ENCODE results near the gene NOL3. TPM values are rescaled to one million over a fixed set of nuclear protein-coding genes. Genes with fewer than 3 reads are reported as not detected.

NOL3 gene
- total RNA-seq, 1 experiment from 2014 or later: 5.6 TPM

GRCh38 chr16:67196881-67197280 lies 26.5 kb downstream of the NOL3 start:
- H3K56ac ChIP-seq (ENCODE audit: insufficient read length, low read depth, low read length): no peak overlapping the region
- no peak overlapping the region for H3K23ac ChIP-seq (ENCODE audit: insufficient read length, low read depth, low read length)
- no peaks in the 10 kb centered on the region for H3K9me3 ChIP-seq (ENCODE audit: control insufficient read depth, low read depth, low read length)
- whole genome bisulfite sequencing (ENCODE audit: extremely low coverage, insufficient read length, low lambda C conversion rate): no CpG with 5 or more reads among the region's 1 CpG
- no peaks in the 10 kb centered on the region for H3K27me3 ChIP-seq (ENCODE audit: insufficient read depth, low read length)
- H3K4me1 Mint-ChIP-seq: peaks cover 16 to 28% of the 10 kb centered on the region in 2 experiments
- DNase-seq: no peak
- H4K91ac ChIP-seq (ENCODE audit: insufficient read length, low read depth, low read length): no peak overlapping the region
- peaks cover 8% of the 10 kb centered on the region for H3K23me2 ChIP-seq (ENCODE audit: insufficient read length, low read depth, low read length, poor library complexity, severe bottlenecking)
- H2BK12ac ChIP-seq (ENCODE audit: insufficient read length, low read depth, low read length): no peak overlapping the region
- H4K5ac ChIP-seq (ENCODE audit: insufficient read length, low read depth, low read length): no peak overlapping the region
- H3K9me3 Mint-ChIP-seq: no peaks in the 10 kb centered on the region
- no peak overlapping the region for H2AFZ ChIP-seq (ENCODE audit: low read length)
- H3K4me3 Mint-ChIP-seq: no peak overlapping the region; a peak in 2 of 5 replicates
- no peak overlapping the region for H2BK15ac ChIP-seq (ENCODE audit: low read depth, low read length)
- H3K9ac ChIP-seq (ENCODE audit: extremely low read depth, insufficient read length, low read length): no peak overlapping the region
- H3K79me2 ChIP-seq (ENCODE audit: insufficient read depth, low read length): peaks cover 13% of the 10 kb centered on the region; the same call in 1 of the 2 replicates
- no peak overlapping the region for H4K8ac ChIP-seq (replicated peaks; ENCODE audit: insufficient read length, low read depth, low read length)
- H4K20me1 ChIP-seq (ENCODE audit: control insufficient read depth, insufficient read depth, insufficient read length): no peaks in the 10 kb centered on the region
- H2AK5ac ChIP-seq (ENCODE audit: insufficient read length, low read length): no peak overlapping the region
- H3K79me1 ChIP-seq (ENCODE audit: insufficient read depth, low read depth, low read length, poor library complexity, severe bottlenecking): peaks cover 13% of the 10 kb centered on the region
- H3K4me2 ChIP-seq (ENCODE audit: insufficient read depth, insufficient read length, low read length): no peak overlapping the region
- peaks cover 40 to 73% (median 58%) of the 10 kb centered on the region in 3 experiments for H3K36me3 Mint-ChIP-seq (ENCODE audit: insufficient read depth in 1 of 3, low read depth in 3 of 3)
- H3K27ac Mint-ChIP-seq: no peak overlapping the region
- no peak overlapping the region for H2BK5ac ChIP-seq (ENCODE audit: insufficient read length, low read length)
- no peak overlapping the region for H3K4ac ChIP-seq (ENCODE audit: low read depth, low read length)
- no peak overlapping the region for H3K18ac ChIP-seq (ENCODE audit: insufficient read length, low read depth, low read length)
- no peak for TF ChIP-seq CTCF (conservative IDR thresholded peaks at IDR 0.05)
- no peak overlapping the region for H3K27ac ChIP-seq (ENCODE audit: insufficient read length, low read depth, low read length)
- no peaks in the 10 kb centered on the region for H3K4me1 ChIP-seq (ENCODE audit: insufficient read depth, low read length)
- no peak overlapping the region for H3K14ac ChIP-seq (ENCODE audit: insufficient read depth, low read length)
- H3T11ph ChIP-seq (ENCODE audit: low read length): no peak overlapping the region
- H3K27me3 Mint-ChIP-seq (ENCODE audit: low read depth): 0 out of 2 replicates have a peak, but pooled peaks cover 2% of the 10 kb centered on the region
- H2BK120ac ChIP-seq (ENCODE audit: low read depth, low read length, poor library complexity, severe bottlenecking): no peak overlapping the region
- no peak overlapping the region for H2BK20ac ChIP-seq (ENCODE audit: low read depth, low read length, poor library complexity, severe bottlenecking)
